ENCODE data around the gene KCNG2.

KCNG2 gene

DNA sequence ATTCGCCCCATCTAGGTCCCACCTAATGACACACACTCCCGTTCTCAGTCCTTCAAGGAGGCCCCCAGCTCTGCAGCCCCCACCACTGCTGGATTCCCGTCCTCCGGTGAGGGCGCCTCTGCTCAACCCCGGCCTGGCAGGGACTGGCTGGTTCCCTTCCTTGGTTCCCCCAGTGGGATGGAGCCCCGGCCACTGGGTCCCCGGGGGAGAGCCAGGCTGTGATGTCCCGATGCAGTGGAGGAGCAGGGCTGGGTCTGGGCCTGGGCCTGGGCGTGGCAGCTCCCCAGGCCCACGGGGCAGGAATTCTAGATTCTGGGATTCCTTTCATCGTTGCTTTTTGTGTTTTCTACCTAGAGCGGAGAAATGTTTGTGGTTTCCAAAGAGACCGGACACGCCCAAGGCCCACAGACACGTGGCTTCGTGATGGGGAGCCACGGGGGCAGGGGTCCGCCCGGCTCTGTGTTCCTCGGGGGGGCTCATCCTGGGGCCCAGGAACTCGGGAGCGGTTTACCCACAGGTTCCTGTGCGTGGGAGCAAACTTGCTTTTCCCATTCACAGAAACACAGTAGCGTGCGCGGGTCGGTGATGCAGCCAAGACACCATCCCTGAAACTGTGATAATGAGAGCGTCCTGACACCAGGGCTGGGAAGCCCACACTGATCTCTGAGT lies 86.7 kb downstream of the KCNG2 start:
- no peak for DNase-seq (ENCODE audit: low read depth in 2 of 2)

DNA sequence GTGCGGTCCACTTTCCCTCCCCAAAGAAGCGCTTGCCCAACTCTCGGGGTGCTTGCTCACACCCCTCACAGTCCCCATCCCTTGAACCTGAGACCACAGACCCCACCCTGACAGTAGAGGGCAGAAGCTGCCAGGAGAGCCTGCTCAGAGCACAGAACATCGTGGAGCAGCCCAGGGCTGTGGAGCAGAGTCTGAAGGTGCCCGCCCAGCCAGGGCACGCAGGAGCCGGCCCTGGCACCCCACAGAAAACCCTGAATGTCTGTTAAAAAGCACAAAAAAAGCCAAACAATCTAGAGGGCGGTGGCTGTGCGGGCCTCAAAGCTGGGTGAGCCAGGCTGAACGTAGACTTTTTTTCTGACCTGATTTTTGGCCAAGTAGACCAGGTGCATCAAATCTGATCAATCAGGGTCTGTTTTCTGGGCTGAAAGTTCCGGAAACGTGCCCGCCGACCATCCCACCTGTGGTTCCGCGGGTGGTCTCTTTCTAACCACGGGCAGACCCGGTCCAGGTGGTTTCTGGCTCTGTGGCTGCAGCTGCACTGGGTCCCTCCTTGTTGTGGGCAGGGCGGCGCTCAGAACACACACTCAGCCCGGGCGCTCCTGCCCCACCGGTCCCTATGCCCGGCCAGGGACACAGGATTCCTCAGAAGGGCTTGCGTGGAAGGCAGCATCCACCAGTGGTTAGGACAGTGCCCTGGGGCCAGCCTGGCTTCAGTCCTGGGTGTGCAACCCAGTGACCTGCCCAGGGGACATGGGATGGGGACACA lies 87.4 kb downstream of the KCNG2 start:
- DNase-seq (ENCODE audit: low read depth in 2 of 2) = no peak

DNA sequence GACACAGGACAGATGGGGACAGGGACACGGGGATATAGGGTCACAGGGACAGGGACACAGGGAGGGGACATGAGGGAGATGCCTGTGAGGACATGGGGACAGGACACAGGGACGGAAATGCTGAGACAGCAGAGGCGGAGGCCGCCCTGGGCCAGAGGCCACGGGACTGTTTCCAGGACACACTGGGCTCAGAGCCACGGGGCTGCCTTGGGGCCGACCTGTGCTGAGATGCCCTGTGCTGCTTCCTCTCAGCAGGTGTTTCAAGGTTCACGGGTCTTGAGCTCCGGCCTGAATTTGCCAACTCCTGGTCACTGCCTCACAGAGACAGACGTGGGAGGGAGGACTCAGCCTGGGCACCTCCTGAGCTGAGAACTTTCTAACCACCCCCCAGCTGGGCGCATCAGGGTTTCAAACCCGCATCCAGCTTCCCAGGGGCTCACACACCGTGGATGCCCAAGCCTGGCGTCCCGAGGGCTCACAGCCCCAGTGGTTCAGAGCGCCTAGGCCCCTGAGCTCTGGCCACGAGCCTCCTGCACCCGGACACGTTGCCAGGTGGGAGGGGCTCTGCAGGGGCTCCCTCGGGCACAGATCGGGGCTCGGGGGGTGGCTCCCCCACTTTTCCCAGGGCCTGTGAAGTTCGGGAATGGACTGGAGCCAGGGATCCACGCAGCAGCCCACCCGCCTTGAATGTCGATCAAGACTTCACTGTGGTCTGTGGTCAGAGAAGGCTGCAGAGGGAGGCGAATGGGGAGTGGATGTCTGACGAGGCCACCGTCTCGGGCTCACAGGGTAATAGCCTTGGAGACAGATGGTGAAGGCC lies 89.7 kb downstream of the KCNG2 start:
- DNase-seq (ENCODE audit: low read depth in 2 of 2) = no peak

DNA sequence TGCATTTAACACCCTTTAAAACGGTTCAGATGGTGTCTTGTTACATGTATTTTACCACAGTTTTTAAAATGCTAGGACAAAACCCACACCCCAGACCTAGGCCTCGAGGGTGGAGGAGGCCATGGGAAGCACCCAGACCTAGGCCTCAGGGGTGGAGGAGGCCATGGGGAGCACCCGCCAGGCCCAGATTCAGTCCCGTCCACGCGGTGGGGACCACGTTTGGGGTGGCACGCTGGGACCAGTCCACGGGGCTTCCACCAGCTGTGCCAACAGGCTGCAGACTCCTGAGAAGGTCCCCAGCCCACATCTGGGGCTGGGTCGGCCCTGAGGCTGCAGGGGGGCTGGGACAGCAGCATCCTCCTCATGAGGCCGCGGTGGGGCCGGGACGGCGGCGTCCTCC lies 90.3 kb downstream of the KCNG2 start:
- no peak for DNase-seq (ENCODE audit: low read depth in 2 of 2)

DNA sequence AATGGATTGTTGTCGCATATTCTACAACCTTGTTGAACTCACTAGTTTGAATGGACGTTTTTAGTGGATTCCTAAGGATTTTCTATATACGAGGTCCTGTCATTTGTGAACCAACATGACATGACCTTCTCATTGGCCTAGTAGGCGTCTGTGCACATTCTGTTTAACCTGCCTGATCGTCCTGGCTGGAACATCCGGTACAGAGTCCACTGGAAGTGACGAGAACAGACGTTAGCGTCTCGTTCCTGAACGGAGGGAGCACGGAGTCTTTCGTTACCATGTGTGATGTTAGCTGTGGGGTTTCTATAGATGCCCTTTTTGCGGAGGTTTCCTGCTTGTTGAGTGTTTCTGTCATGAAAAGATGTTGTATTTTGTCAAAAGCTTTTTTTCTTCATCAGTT lies 91.8 kb downstream of the KCNG2 start:
- DNase-seq (ENCODE audit: low read depth in 2 of 2) = no peak

DNA sequence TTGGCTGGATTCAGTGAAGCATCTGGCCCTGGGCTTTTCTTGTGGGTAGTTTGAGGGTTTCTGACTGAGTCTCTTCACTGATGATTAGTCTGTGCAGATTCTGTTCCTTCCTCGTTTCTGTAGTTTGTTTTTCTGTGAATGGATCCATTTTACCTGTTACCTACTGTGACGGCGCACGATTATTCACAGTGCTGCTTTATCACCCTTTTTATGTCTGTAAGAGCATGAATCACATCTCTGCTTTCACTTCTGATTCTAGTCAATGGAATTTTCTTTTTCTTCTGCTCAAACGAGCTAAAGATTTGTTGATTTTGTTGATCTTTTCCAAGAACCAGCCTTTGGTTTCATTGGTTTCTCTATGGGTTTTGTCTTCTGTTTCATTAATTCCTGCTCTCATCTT lies 92.9 kb downstream of the KCNG2 start:
- DNase-seq (ENCODE audit: low read depth in 2 of 2) = no peak

DNA sequence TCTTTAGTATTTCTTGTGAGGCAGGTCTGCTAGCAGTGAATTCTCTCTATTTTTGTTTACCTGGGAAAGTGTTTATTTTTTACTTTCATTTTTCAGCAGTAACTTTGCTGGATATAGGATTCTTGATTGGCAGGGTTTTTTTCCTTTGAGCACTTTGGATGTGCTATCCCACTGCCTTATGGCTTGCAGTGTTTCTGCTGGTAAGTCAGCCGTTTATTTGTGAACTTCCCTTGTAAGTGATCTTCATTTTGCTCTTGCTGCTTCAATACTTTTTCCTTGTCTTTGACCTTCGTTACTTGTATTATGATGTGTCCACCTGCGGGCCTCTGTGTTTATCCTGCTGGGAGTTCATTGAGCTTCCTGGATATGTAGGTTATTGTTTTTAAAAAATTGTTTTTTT lies 99.0 kb downstream of the KCNG2 start:
- no peak for DNase-seq (ENCODE audit: low read depth in 2 of 2)

DNA sequence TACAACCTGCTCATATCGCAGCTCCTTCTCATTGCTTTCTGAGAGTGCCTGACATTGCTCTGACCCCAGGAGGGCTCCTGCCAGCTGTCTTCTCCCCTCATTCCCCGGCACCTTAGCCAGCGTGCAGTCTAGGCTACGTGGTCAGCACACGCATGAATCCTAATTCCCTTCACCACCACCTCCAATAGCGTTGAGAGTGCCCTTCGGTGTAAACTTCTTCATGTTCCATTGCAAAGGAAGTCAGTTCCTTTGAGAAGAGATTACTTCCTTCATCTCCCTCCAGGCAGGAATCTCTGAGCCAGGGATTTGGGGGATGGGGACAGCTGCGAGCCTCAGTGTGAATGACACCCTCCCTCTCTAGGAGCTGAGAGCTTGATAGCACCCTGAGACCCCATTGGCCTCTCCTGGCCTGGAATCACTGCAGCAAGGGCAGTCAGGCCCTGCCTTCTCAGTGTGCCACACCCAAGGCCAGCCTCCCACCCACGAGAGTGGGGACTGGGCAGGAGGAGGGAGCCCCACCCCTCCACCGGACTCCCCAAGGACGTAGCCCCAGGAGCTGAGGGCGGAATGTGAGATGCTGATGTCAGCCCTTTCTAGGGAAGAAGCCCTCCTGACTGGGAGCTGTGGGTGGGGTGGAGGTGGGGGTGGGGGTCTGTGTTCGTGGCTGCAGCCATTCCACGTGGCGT lies 100.3 kb downstream of the KCNG2 start:
- DNase-seq (ENCODE audit: low read depth in 2 of 2) = no peak

DNA sequence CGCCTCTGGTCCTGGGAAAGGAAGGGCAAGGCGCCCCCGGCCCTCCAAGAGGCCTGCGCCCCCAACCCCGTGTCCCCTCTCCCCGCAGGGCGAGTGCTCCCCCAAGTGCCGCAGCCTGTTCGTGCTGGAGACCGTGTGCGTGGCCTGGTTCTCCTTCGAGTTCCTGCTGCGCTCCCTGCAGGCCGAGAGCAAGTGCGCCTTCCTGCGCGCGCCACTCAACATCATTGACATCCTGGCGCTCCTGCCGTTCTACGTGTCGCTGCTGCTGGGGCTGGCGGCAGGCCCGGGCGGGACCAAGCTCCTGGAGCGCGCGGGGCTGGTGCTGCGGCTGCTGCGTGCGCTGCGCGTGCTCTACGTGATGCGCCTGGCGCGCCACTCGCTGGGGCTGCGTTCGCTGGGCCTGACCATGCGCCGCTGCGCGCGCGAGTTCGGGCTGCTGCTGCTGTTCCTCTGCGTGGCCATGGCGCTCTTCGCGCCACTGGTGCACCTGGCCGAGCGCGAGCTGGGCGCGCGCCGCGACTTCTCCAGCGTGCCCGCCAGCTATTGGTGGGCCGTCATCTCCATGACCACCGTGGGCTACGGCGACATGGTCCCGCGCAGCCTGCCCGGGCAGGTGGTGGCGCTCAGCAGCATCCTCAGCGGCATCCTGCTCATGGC lies 101.3 kb downstream of the KCNG2 start:
- no peak for DNase-seq (ENCODE audit: low read depth in 2 of 2)

DNA sequence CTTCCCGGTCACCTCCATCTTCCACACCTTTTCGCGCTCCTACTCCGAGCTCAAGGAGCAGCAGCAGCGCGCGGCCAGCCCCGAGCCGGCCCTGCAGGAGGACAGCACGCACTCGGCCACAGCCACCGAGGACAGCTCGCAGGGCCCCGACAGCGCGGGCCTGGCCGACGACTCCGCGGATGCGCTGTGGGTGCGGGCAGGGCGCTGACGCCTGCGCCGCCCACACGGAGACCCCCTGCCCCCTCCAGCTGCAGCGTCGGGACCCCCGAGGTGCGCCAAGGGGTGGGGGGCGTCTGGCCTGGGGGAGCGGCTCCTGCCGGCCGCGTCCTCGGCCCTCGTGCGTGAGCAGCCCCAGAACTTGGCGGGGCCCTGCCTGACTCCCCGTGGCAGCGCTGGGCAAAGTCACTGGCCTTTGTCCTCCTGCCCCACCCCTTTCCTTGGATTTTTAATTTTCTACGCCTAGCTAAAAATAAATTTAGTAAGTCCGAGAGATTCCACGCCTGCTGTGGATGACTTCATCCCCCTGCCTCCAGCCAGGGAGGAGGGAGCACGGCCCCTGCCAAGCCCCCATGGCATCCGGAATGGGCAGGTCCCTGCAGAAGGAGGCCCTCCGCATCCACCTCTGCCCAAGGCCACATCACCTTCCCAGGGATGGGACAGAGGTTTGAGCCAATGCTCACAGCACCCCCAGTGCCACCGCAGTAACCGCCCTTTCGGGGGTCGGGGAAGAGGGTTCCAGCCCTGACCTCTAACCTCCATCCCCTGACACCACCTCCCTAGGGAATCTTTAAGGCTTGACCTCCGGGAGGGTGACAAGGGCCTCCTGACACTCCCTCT lies 102.1 kb downstream of the KCNG2 start:
- DNase-seq (ENCODE audit: low read depth in 2 of 2) = no peak

DNA sequence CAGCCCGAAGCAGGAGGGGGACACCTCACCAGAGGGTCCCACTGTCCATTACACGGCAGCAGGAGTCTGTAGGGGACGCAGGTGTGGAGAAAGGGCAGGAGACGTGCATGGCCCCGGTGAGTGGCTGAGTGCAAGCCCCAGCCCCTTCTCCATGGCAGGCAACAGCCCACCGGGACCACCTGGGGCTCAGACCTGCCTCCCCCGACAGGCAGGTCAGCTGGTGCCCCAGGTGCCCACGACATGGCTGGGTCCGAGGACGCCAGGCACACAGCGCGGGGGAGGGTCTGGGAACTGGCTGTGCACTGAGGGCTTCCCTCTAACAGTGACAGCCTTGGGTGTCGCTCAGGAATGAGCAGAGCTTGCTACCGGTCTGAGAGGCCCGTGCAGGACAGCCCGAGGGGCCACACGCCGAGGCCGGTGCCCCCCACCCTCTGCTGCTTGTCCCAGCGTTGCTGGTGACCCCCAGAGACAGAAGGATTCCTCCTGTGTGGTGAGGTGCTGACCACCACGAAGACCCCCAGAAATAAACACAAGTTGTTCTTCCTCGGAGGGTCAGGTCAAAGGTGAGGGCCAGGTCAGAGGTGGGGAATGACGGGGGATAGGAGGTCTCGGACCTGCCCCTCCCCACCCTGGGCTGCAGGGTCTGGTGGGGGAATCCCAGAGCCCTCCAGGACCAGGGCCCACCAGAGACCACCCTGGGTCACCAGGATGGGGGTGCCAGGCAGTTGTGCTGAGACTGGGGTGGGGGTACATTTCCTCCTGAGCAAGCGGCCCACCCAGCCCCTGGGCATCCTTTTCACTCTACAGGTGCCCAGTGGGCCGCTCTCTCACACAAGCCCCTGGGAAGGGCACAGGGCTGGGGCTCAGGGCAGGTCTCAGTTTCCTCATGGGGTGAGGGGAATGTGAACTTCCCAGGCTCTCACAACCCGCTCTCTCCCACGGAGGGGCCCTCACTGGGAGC lies 103.2 kb downstream of the KCNG2 start:
- DNase-seq (ENCODE audit: low read depth in 2 of 2) = no peak

DNA sequence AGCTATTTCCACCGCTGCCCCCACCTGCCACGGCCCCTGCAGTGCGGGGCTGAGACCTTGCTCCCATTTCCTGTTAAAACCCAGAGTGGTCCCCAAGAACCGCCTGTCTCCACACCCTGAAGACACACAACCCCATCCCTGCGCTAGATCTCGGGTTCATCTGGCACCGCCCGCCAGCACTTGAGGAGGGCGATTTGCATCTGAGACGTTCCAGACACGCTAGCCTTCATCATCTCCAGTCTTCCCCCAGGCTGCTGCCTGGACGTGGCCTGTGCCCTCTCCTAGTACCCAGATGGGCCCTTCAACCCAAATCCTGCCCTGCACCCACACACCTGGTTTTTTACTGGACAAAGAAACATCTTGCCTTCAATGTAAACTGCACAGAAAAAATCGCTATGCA lies 103.9 kb downstream of the KCNG2 start:
- DNase-seq (ENCODE audit: low read depth in 2 of 2) = no peak

DNA sequence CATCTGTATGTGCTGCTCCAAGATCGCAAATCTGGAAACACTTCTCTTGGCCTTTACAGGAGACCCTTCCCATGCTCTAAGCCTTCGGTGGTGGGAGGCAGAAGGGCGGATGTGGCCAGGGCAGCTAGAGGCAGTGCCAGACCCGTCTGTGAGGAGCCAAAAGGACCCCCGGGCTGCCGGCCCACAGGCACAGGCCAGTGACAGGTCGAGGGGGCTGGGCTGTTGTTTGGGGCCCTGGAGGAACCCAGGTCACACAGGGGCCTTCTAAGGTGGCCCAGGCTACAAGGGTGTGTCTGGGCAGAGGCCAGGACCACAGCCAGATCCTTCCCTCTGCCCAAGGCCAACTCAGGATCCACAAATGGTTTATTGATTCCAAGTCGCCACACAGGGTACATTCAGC lies 104.3 kb downstream of the KCNG2 start:
- DNase-seq (ENCODE audit: low read depth in 2 of 2) = no peak

DNA sequence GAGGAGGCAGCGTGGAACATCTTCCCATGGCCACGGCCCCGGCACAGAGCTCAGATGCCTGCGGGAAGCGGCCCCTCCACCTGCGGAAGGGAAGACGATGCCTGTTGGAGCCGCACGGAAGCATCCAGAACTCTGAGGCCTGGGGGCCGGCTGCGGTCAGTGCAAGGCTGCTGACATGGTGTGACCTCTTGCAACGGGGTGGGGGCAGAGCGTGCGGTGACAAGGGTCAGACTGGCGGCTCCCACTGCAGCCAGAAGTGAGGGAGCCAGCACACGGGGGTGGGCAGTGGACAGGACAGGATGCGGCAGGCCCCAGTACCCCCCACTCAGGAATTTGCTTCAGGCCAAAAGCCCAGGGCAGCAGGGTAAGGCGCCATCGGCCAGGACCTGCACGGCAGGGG lies 104.9 kb downstream of the KCNG2 start:
- DNase-seq (ENCODE audit: low read depth in 2 of 2) = no peak

DNA sequence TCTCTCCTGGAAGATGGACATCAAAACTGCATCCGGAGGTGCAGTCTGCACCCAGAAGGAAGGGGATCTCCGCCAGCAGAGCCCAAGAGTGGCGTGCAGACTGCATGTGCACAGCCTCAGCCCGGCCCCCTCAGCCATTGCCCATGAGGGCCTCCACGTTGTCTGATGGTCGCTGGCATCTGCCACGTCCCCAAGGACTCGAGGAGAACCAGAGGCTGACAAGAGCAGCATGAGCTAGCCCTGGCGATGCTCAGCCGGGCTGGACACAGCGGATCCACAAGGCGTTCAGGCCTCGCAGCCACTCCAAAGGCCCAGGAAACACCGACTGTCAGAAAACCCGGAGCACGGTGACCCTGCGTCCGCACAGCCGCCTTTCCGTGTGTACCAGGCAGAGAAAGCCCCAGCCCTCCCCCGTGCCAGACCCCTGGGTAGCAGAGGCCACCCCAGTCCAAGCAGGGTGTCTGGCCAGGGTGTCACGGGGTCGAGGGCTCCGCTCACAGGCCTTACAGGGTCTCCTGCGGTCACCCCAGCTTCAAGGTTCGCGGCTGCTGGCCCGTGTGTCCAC lies 105.4 kb downstream of the KCNG2 start:
- DNase-seq (ENCODE audit: low read depth in 2 of 2) = no peak

DNA sequence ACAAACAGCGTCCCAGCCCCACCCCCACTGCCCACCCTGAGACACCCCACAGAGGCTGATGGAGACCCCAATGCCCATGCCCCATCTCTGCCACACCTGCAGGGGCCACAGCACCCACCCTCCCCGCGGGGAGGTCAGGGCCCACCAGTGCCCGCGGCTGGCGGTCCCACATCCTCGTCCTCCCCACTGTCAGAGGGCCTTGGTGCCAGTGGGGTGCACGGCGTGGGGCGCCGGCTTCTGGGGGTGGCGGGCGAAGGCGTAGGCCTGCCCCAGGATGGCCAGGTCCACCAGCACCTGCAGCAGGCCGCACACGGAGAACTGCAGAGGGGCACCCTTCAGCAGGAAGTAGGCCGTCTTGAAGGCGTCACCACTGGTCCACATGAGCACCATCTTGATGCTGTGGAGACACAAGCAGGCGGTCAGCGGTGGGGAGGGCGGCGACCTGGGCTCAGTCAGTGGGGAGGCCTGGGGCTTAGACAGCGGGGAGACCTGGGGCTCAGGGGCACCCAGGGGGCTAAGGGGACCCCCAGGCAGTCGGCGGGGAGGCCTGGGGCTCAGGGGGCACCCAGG lies 106.1 kb downstream of the KCNG2 start:
- DNase-seq (ENCODE audit: low read depth in 2 of 2) = no peak

DNA sequence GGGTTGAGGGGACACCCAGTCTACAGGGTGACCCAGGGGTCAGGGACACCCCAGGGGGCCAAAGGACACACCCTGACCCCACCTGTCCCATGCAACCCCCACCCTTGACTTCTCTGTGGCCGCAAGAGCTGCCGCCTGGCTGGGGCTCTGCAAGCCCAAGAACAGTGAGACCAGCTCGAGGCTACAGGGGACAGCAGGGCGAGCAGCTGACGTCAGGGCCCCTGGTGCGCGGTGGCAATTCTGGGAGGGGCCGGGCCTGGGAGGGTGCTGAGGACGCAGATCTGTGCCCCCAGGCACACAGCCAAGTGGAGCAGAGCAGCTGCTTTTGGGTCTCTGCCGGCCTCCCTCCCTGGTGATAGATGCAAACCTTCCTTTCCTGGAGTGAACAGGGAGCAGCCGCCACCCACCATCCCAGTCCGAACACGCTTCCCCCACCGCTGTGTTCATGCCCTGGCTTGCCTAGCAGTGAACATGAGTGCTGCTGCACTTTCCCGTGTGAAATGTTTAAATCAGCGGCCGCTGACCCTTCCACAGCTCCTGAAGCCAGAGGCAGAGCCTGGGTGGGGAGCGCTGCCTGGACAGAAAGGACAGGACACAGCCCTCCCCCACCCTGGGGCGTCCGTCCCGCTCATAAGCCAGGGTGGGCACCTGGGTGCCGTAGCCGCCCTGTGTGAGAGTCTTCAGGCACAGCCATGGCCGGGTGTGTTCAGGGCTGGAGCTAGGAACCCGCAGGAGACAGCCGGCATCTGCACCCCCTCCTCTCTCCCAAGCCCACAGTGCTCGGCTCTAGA lies 106.8 kb downstream of the KCNG2 start:
- no peak for DNase-seq (ENCODE audit: low read depth in 2 of 2)

DNA sequence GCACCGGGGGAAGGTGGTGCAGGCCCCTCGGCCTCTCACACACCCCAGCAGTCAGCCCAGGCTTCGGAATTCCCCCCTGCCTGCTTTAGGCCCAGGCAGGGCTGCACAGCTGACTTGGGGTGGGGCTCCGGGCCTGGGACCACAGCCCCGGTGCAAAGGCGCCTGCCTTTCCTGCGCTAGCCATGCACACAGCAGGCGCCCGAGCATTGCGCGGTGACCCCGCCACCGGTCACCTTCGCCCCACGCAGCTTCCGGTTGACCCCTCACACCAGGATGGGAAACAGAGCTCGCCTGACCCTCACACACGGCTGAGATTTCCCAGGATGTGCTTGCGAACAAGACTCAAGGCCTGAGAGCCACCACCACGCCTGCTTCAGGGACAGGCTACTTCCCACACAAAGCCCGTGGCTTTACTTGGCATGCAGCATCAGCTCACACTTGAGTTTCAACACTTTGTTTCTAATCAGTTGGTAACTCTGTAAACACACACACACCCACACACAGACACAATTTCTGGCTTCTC lies 107.7 kb downstream of the KCNG2 start:
- no peak for DNase-seq (ENCODE audit: low read depth in 2 of 2)
